GM20431 (cell line): ENCODE data around the gene SDC1.

Experiments used
- in situ Hi-C: fragments of 300-500 bp; cut with MseI, MboI; formaldehyde crosslinking; loops from one replicate; pipeline ENCODE4 v1.15.0; 2020; ENCODE audit warnings: low sequenced_read_pairs; ENCODE audit not compliant: unreplicated experiment

Gene SDC1

DNA sequence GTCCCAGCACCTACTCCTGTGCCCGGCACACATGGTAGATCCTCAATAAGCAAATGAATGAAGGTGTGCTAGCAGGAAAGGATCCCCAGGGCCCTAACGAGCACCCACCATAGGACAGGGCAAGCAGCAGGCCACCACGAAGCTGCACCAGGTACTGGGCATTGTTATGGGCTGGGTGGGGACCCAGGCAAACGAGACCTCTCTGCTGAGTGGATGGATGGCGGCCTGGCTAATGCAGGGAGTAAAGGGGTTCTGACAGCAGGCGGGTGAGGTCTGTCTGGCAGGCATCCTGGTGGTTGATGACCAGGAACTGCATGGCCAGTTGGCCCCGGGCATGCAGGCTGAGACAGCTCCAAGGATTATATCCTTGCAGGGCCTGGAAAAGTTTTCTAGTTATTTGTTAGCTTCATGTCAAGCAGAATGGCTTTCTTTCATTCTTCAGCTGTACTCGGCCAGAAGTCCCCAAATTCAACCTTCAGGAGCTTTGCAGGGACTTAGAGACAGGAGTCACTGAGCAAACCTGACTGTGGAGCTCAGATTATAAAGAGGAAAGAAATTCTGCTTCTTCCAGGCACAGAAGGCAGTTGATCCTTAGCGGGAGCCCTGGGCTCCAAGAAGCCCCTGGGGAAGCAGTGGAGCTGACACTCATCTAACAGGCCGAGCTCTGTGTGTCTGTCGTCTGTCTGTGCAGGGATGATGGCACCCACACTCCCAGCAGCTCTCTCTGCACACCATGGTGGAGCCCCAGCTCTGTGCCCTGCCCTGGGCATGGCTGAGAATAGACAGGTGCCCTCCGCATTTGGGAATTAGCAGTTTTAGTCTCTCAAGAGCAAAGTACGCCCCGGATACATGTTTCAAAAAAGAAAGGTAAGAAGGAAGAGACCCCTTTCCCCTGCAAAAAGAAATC is 51.2 kb downstream of the SDC1 start:
- in situ Hi-C loops = no loop called here

DNA sequence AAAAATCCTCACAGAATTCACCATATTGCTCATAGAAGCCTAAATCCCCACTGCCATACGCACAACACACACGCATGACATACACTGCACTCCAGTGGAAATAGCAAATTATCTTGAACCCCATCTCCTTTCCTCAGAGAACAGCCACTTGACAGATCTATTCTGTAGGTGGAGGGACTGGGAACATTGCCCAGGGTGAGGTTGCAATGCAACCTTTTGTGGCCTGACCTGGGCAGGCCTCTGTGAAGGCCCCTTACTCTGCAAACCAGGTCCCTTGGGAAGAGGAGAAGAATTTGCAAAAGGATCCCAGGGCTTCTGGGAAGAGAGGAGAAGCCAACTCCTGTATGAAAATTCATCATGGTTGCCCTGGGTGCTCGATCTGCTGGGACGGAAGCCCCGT is 51.9 kb downstream of the SDC1 start:
- in situ Hi-C loops = no loop called here

DNA sequence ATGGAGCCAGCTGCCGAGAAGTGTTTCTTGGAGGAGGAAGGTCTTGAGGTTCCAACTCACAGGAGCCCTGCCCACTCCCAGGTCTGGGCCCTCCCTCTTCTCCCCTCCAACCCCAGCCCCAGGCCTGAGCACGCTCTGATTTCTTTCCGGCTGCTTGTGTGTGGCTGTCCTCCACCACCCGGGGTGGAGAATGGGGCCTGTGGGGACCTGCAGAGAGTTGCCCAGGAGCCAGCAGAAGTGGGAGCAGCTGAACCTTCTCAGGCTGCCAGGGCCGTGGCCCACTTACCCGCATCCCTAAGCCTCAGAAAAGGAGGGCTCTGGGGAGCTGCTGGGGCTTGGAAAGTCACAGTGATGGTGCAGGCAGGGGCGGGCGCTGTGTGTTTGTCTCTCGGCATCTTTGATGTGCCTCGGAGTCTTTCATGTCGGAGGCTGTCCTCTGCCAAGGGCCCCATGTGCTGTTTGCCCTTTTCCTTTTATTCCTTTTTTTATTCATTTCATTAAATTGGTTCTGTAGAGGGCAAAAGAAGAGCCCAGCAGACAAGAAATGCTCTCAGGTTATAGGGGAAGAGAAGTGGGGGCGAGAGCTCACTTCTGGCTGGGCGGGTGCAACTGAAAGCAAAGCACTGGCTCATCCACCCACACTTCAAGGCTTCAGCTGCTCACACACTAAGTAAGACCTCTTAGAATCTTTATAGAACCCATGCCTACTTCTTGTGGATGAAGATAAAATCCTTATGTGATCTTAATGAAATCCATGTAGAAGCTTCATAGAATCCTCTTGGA is 52.5 kb downstream of the SDC1 start:
- in situ Hi-C loops = no loop called here

DNA sequence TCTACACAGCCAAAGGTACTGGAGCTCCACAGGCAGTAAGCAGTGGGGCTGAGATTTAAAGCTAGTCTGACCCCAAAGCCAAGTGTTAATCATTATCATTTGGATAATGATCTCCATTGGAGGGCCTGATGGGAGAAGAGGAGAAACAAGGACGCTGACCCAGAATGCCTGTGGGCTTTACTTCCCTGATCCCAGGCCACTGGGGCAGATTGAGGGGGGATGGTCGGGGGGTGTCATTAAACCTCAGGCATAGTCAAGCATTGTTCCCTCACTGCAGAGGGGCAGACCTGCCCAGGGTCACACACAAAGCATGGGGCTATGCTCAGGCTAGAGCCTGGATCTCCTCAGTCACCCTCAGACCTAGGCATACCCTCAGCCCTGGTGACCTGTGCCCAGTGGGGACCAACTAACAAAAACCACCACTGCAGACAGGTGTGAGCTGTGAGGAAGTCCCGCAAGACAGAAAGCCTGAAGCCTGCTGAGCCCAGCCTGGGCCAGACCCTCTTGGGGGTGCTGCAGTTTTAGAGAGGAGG is 53.4 kb downstream of the SDC1 start:
- in situ Hi-C loops = no loop called here

DNA sequence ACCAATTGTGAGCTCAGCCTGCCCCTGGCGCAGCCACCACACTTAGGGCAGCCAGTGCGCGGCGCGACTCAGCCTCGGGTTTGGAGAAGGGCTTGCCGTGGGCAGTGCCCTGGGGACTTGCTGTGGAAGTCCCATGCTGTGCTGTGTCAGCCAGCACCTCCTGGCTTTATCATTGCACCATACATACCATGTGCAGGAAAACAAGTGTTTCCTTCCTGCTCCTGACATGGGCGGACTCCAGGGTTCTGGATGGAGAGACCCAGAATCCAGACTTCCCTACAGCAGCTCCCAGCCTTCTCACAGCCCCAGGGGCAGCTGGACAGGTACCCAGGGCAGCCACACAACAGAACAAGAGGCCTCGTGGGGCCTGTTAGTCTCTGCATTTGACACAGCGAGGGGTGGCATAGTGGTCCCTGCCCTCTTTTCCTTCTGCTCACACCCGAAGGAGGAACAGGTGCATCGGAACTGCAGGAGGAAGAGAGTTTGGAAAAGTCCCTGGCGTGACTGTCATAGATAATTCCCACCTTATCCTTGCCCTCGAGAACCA is 54.2 kb downstream of the SDC1 start:
- in situ Hi-C loops = no loop called here

DNA sequence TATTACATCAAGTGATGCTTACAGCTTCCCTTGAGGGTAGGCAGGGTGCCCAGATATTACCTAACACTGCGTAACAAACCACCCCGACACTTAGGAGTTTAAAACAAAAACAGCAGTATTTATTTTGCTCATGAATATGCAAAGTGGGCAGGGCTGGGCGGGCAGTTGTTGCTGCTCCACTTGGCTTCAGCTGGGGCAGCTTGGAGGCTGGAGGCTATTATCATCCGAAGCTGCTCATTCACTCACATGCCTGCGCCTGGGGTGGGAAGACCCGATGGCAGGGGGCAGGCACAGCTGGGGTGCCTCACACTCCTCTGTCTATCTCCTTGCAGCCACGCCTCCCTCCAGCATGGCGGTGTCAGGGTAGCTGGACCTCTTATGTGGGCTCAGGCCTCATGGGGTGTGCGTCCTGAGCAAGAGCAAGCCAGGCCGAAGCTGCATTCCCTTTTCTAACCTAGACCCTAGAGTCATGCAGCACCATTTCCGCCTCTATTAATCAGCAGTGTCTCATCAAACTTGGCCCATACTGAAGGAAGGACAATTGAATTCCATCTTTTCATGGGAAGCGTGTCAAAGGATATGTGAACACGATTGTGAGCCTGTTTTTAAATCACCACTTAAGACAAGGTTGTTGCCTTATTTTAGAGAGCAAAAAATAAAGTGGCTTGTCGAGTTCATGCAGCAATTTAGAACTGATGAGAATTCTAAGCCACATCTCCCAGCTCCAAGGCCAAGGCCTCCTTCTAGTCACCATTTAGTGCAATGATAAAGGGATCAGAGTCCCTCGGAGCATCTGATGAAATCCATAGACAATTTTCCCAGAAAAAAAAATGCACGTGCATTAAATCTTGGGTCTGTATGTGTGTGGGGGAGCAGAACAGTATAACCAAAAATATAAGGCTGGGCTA is 54.9 kb downstream of the SDC1 start:
- in situ Hi-C loops = no loop called here

DNA sequence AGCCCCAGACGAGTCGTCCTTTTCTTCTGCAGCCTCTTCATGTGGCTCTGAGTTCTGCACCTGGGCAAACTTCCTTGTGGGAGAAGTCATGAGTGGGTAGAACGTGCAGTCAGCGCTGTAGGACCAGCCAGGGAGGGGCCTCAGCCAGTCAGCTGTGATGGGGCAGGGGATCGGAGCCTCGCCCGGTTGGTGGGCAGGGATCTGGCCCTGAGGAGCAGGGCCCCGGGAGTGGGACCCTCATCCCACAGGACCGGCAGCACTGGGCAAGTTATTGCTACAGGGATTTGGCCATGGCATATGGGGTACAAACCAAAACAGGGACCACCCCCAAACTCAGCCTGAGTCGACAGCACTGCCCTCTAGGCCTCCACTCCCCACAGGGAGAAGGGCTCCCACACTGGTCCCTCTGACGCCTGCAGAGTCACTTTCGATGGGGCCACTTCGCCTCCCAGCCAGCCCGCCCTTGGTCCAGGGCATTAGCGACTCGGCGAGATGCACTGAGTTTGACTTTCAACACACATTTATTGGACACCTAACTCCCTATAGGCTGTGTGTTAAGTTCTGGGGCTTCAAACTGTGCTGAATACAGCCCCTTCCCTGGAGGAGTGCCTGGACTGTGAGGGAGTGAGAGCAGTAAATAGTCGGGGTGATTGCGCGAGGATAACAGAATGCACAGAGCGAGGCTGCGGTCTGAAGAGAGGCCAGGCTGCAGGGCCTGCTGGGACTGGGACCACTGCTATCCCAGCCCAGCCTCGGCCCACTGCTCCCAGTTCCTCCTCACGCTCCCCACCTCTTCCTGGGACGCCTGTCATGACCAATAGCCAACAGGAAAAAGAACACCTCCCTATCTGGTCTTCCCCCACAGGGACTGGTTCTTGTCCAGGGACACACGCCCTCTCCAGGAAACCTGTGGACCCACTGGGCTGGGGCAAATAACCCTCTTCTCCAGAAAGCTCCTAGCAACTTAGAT is 55.9 kb downstream of the SDC1 start:
- in situ Hi-C loops = no loop called here

DNA sequence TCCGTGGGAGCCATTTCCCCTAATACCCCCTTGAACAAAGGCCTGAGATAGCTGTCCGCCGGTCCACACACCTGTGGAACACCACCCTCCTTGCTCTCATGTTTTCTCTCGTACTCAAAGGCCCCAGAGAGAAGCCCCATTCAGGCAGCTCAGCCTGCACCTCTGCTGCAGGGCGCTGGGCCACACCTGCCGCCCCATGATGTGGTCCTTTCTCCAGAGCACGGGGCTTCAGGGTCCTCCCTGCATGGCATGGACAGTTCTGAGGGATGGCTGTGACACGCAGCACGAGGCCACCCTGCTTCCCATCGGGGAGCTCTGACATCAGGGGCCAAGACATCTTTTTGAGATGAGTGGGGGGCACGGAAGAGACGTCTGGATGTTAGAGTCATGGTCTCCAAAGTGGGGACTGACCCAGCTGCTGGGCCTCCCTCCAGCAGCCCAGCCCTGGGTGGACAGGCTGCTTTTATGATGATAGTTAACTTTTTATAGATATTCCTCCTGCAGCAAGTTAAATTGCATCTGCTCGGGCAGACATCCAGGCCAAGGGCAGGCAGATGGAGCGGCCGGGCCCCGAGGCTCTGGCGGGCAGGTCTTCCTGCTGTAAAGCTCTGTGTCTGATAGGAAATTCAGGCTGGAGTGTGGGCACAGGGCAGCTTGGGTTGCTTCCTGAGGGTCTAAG is 56.7 kb downstream of the SDC1 start:
- in situ Hi-C loops = no loop called here

DNA sequence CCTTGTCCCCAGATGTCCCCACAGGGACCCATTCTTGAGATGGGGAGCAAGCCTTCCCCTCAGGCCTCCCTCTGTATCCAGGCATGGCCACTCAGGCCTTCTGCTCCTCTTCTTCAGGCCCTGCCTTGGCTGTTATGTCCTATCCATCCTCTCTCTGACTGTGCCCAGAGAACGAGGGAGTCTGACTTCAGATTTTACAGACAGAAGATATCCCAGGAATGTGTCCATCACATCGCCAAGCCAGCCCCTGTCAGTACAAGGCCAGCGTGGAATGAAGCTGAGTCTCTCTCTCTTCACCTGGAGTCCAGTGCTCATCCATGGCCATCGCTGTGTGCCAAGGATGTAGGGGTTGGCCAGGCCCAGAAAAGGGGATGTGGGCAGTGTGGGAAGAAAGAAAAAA is 57.6 kb downstream of the SDC1 start:
- in situ Hi-C loops = no loop called here

DNA sequence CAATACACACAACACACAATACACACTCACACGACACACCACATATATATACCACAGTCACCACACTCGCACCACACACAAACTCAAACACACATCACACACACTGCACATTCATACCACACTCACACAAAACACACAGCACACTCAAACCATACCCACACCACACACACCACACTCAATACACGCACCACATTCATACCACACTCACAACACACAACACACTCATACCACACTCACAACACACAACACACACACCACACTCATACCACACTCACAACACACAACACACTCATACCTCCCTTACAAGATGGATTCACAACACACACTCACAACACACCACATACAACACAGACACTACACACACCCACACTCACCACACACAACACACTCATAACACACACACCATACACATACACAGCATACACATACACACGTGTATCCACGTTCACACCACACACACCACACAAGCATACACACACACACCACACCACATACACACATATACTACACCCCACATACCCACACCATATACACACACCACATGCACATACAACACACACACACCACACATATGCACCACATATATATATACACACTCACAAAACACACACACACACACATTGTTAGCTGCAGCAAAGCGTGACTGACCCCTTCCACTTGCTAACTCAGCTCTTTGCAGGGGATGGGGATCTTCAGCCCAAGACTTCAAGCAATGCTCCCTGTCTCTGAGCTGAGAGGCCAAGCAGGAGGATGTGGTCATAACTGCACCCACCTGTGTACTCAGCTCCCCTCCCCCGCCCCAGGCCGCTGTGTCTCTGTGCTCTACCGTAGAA is 59.0 kb downstream of the SDC1 start:
- in situ Hi-C loops = no loop called here

DNA sequence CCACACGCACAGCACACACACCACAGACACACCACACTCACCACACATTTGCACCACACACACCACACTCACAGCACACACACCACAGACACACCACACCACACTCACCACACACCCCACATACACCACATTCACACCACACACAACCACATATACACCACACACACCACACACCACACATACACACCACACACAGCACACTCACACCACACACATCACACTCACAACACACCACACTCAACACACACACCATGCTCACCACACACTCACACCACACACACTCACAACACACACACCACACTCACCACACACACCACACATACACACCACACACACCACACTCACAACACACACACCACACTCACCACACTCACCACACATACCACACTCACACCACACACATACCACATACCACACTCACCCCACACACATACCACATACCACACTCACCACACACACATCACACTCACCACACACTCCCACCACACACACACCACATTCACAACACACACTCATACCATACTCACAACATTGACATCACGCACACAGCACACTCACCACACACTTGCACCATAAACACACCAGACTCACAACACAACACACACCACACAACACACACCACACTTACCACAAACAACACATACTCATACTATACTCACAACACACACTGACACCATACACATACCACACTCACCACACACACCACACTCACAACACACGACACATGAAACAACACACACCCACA is 60.0 kb downstream of the SDC1 start:
- in situ Hi-C loops = no loop called here

DNA sequence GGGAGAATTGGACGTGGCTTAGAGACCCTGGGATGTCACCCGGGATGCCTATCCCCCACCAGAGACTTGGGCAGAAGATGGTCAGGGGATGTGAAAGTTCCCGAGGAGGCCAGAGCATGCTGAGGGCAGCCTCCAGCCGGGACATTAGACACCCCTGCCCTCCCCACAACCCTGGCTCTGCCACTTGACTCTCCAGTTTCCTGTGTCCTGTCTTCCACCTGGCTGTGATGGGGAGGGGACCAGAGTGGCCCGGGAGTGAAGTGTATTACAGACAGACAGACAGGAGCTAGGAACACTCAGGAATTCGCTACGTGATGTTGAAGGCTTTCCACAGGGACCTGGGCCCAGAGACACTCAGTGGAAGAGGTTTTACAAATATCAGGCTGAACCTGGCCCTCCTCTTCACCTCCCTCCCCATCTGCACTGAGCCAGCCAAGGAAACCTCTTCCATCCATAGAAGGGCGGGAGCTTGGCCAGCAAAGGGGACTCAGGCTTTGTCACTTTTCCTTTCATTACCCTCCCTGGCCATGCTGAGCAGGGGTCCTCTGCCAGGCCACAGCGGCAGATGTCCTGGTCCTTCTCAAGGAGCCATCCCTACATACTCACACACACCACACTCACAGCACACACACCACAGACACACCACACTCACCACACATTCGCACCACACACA is 60.7 kb downstream of the SDC1 start:
- in situ Hi-C loops = no loop called here

DNA sequence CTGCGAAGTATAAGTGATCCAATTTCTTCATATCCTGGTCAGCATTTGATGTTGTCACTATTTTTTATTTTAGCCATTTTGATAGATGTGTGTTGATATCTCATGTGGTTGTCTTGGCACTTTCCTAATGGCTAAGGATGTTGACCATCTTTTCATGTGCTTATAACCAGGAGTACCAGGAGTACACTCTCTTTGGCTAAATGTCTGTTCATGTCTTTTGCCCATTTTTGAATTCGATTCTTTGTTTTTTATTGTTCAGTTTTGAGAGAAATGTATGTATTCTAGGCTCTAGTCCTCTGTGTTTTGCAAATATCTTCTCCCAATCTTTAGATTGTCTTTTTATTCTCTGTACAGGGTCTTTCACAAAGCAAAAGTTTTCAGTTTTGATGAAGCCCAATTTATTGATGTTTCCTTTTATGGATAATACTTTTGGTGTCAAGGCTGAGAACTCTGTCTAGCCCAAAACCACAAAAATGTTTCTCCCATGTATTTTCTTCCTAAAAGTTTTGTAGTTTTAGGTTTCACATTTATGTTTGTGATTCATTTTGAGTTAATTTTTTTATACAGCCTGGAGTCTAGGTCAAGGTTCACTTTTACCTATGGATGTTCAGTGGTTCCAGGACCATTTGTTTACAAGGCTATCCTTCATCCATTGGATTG is 65.4 kb downstream of the SDC1 start:
- in situ Hi-C loops = no loop called here

DNA sequence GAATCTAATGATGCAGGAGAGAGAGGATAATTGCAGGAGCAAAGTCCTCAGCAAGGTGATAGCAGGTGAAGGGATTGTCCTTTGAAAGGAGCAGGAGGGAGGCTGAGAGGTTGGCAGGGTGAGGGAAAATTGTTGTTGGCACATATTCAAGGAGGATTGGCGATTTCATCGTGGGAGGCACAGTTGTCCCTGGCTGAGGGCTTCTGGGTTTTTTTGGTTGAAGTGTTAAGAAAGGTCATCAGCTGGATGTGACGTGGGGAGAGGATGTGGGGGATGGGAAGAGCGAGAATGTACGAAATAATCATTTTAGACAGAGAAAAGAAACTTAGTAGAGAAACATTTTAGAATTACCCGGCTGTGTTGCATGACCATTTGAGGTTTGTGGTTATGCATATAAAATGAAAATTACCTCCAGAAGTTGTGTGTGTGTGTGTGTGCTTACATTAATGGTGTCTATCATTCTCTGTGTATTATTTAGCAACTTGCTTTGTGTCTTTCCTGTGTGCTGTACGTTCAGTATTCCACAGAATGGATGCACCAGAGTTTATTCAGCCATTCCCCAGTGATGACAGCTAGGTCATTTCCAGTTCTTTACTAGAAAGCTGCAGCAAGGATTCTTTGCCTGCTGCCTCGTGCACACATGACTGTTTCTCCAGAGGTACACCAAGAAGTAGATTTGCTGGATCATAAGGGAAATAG is 67.6 kb downstream of the SDC1 start:
- in situ Hi-C loops = no loop called here

DNA sequence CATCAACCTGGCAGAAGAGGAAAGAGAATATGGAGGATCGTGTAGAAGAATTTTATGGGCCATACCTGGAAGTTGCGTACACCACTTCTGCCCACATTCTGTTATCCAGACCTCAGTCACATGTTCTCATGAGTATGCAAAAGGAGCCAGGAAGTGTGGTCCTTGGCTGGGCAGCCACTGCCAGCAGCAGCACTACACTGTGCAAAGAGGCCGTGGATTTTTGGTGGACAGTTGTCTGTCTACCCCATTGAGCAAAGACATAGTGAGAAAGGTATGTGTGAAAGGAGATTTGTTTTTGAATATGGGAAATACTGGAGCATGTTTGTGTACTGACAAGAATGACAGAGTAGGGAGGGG is 68.1 kb downstream of the SDC1 start:
- in situ Hi-C loops = no loop called here
